HG03060 (cell line): ENCODE data around the gene RER1.

Source experiments
- ATAC-seq: cut with Tn5 transposase; IDR thresholded peaks from one replicate; pipeline ENCODE4 v1.9.1; 2021; ENCODE audit warnings: low read depth, moderate number of reproducible peaks; ENCODE audit not compliant: unreplicated experiment

The RER1 gene

DNA sequence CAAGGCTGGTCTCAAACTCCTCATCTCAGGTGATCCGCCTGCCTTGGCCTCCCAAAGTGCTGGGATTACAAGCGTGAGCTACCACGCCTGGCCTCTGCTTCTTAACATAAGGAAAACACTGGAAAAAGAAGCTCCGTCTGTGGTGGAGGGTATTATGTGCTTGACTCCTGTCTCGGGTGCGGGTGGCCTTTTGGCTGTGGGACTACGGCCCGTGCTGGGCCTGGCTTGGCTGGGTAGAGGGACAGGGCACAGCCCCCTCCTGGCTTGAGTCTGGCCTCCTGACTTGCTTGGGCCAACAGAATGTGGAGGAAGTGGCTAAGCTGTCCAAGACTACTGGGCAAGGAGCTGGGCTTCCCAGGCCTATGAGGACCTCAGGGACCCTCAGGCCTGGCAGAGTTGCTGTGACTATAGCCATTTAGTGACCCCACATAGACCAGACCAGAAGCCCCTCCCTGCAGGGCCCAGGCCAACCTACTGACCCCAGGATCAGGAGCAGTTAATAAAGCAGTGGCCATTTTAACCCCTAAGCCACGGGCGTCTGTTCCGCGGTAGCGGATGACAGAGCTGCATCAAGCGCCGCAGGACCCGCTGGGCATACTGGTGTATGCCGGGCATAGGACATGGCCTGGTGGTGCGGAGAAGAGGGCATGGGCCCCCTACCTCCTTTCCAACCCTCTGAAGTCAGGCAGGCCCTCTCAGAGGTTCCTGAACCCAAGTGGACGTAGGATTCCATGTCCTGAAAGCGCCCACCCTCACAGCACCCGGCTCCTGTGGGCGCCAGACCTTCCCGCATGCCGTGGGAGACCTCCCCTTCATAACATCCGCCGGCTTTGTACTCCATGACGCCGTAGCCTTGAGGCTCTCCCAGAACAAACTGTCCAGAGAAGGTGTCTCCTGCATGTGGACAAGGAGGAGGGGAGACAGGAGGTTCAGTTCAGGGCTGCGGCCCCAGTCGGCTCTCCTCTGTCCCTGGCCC is 4.7 kb upstream of the RER1 start:
- no peak for ATAC-seq

DNA sequence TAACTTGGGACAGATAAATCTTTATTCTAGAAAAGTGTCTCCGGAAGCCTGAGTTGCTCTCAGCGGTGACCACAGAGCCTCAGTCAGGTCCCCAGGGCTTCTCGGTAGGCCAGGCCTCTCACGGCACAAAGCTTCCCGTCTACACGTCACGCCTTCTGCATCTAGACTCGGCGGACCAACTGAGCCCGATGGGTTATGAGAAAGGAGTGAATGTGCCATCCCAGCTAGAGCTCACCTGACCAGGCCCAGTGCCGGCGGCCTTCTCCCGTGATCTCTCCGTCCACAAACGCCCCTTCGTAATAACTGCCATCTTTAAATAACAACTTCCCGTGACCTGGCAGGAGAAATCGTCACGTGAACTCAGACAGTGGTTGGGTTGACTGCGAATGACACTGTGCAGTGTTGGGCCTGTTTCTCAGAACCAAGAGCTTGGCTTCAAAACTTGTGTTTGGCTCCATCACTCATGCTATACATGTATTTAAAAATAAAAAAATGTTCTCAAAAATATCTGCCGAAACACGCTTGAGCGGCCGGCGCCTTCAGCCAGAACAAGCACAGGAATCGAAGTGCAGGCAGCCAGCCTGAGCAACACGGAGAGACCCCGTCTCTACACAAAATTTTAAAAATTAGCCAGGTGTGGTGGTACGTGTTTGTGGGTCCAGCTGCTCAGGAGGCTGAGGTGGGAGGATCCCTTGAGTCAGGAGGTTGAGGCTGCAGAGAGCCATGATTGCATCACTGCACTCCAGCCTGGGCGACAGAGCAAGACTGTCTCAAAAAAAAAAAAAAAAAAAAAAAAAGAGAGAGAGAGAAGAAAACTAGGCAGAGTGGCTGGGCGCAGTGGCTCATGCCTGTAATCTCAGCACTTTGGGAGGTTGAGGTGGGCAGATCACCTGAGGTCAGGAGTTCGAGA is 3.4 kb upstream of the RER1 start:
- no peak for ATAC-seq

DNA sequence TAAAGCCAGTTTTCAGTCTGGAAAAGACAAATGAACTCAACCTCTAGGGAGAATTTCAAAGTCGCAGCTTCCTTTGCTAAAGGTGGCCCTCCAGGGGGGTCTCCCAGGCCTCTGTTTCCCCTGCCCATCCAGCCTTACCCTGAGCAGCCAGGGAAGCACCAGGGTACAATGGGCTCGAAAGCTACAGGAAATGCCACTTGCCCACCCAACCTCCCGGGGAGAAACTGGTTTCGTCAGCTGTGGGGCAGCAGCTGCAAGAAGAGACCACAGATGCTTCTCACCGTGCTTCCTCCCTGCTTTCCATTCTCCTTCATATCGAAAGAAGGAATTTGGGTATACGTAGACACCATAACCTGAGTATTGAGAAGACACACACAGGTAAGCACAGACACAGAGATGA is 2.0 kb upstream of the RER1 start:
- no peak for ATAC-seq

DNA sequence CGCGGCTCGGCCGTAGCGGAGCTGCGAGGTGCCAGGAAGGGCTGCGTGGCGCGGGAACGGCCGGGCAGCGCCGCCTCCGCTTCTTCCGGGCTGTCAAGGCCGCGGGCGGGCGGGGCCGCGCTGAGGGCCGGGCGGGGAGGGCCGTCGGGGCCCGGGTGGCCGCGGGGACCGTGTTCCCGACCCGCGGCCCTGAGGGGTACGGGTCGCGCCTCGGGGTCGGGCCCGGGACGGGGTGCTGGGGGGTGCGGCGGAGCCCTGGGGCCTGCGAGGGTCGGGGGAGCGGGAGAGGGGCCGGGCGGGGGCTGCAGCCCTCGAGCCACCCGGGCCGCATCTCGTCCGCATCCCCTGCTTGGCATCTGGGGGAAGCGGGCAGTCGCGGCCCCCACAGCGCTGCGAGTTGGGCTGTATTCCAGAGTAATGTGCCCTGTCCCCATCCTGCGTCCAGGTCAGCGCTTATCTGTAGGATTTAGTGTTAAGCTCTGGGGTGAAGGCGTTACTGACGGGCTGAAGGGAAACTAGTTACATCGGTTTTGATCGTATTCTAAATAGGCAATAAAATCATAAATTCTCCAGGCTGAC is 379 bp downstream of the RER1 start:
- no peak for ATAC-seq

DNA sequence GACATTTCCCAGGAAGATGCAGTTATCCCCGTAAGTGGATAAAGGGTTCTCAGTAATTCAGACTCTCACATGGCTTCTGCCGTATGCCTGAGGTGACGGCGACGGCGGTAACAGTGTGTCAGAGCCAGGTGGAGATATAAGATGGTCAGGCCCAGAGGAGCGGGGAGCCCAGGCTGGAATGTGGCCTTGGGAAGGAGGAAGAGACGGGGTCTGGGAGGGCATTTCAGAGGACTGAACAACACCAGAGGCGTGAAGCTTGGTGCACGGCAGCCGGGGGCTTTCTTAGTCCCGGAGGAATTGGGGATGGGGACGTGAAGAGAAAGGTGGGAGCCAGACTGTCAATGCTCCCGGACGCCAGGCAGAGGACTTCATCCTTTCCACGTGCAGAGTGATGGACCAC is 1.0 kb downstream of the RER1 start:
- ATAC-seq, result no peak

DNA sequence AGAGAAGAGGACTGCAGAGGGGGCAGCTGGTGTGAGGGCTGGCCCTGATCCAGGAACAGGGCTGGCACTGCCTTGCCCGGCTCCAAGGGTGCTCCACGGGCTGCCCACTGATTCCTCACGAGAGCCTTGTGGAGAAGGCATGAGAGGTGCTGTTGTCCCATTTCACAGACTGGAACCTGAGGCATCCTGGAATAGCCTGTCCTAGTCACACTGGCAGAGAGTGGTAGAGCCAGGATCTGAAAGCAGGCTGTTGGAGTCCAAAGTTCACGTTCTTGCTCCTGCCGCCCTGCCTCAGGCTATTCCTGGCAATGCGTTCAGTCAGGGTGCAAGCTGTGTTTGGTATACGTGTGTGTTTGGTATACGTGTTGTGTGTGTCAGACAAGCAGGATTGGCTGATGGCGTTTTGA is 1.8 kb downstream of the RER1 start:
- ATAC-seq, result no peak

DNA sequence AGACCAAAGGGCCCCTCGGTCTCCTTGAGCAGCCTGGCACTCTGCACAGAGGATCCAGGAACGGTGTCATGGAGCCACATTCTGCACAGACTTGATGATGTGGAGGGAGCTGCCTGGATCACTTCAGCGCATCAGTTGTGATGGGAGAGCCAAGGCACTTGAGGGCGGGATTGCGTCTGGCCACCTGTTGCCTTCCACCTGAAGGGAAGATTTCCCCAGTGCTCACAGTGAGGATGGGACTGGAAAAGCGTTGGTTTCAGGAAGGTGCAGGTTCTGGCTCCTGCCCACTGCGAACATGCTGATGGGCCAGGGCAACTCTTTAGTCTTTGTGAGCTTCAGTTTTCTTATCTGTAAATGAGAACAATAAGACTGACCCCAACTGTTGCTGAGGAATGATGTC is 2.6 kb downstream of the RER1 start:
- no peak for ATAC-seq

DNA sequence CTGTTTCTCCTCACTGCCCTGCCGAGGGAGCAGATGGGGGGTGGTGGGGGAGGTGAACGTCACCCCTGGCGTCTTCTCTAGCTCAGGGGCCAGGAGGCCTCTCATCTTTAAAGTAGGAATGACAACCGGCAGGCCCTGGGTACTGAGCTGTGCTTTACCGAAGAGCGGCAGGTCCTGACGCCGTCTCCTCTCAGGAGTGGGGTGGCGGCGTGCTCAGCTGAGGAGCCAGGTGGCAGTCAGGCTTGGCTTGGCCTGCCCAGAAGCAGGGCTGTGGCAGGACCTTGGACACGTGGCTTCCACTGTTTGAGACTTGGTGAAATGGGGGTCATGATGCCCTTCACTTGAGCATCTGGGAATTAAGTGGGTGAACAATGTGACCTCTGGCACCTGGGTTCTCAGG is 3.1 kb downstream of the RER1 start:
- no peak for ATAC-seq

DNA sequence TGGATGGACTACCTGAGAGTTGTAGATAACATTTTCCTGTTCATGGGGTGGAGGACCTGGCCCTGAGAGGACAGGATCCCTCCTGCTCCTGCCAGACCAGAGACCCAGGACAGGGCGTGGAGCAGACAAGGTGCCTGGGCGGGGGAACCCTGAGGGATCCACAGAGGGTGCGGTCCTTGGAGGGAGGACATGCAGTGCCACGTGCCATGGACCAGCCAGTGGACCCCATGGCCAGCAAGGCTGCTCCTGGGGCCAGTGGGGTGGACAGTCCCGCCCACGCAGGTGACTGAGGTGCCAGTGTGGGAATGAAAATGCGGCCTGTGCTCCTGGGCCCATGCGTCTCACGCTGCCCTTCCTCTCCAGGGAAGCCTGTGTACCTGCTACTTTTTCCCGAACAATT is 3.6 kb downstream of the RER1 start:
- ATAC-seq, result no peak

DNA sequence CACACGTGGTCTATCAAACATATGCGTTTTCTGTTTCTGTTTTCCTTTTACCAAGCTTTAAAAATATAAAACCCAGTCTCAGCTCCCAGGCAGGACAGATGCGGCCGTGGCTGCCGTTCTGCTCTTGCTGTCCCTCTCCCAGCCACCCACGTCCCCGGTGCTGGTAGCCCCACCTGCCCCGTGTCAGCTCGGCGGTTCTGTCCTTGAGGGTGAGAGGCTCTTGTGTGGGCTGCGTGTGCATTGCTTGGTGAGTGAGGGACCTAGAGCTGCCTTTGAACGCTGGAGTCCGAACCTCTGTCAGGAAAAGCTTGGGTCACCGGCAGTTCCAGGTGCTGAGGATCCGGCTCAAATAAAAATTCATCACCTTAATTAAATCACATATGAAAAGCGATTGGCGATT is 4.4 kb downstream of the RER1 start:
- no peak for ATAC-seq

DNA sequence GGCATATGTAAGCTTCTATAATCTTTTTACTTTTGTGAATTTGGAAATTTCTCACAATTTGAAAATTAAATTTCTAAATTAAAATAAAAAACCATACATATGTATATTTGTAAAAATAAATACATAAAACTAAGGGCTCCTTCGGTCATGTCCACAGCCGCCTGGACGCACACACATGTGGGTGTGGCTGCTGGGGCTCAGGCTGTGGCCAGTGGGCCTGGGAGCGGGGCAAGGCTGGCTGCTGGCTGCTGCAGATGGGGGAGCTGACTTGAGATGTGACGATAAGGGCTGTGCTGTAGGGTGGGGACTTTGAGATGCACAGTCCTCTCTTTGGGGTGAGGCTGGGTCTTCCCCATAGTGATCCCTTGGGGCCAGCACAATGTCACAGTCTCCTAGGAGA is 4.8 kb downstream of the RER1 start:
- no peak for ATAC-seq

DNA sequence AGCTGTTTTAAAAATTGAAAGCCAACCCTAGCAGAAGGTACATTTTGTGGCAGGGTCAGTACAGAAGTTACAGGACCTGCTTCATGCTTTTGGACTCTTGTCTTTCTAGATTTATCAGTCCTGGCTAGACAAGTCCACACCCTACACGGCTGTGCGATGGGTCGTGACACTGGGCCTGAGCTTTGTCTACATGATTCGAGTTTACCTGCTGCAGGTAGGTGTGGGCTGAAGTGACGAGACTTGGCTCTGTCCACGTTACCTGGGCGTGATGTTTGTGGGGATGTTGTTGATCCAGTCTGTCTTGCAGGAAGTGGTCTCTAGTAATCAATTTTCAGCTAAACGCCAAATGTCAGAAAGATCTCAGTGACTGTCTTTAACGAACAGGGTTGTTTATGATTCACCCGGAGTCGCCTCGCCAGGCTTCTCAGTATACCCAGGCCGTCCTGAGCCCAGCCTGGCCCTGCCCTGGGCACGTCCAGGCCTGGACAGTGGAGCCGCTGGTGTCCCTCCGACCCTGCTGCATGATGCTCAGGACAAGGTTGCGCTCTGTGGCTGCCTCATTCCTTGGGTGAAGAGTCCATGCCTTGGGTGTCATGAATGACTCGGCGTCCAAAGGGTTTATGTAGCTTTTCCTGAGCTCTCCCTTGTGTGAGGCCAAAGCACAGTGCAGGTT is 5.5 kb downstream of the RER1 start:
- ATAC-seq, result no peak

DNA sequence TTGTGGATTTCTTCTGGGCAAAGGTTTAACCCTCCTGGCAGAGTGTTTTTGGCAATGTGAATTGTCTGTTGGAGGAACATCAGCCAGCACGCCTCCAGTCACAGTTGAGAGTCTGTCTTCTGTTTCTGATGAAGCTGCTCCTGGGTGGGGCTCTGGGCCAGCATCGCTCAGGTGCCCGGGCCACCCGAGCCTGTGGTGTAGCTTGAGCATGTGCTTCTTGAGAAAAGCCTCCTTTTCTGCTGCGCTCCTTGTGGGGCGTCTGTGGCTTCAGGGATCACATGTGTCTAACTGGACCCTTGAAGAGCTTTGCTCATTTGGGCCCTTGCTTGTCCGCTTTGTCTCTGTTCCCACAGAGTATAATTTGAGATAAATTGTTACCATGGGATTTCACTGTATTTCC is 7.2 kb downstream of the RER1 start:
- no peak for ATAC-seq

DNA sequence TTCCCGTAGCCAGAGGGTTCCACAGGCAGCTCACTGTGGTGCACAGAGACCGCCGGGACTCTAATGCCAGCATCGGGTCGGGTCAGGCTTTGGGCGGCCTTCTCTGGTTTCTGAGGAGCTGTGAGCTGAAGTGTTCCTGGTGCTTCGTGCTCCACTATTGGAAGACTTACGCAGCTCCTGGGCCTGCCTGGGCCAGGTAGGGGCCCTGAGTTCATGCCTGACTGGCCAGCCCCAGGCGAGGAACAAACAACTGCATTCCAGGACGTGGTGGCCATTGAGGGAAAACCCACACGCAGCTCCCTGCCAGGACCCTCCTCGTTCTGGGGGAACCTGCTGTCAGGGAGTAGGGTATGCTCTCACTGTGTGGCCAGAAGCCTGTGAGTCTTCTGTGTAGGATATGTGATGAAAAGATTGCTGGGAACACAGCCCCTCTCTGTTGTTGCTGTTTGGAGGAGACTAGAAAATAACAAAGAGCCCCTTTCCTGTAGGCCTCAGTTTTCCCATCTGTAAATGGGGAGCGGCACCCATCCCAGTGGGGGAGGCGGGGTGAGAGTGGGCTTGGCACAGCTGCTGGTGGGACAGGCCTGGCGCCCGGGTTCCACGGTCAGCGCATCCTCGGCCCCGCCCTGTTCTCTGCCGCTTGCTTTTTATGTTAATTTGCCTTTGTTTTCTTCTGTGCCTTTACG is 8.4 kb downstream of the RER1 start:
- ATAC-seq, result no peak

DNA sequence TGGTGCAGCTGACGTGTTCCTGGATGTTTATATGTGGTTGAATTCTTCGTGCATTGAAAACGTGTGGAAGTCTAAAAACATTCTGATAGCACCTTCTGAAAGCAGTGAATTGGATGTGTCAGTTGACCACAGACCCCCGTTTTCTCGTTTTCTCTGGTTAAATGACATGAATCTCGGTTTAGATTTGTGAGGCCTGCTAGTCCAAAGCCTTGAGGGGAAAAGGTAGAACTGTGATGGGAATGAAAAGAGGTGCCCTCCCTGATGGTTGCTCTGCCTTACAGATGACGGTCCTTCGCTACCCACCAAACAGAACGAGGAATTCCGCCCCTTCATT is 8.9 kb downstream of the RER1 start:
- no peak for ATAC-seq

DNA sequence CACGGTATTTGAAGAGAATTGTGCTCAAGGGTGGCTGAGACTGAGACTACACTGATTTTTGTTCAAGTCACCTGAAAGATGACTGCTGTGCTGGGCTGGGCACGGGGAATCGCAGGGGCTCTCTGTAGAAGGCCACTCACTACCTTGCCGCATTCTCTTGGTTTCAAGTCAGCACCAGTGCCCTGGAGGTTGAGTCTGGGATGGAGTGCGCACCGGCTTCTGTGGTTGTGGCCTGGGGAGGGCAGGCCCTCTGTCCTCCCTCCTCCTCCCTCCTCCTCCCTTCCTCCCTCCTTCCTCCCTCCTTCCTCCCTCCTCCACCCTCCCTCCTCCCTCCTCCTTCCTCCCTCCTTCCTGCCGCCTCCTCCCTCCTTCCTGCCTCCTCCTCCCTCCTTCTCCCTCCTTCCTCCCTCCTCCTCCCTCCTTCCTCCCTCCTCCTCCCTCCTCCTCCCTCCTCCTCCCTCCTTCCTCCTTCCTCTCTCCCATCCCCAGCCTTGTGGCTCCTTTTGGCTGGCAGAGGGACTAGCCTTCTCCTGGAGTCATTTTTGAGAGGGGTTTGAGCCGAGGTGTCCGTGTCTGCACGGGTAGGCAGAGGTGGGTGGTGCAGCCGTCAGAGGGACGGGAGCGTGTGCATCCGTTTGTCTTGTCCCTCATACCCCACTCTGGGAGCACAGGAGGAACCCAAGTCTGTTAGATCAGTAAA is 9.5 kb downstream of the RER1 start:
- no peak for ATAC-seq

DNA sequence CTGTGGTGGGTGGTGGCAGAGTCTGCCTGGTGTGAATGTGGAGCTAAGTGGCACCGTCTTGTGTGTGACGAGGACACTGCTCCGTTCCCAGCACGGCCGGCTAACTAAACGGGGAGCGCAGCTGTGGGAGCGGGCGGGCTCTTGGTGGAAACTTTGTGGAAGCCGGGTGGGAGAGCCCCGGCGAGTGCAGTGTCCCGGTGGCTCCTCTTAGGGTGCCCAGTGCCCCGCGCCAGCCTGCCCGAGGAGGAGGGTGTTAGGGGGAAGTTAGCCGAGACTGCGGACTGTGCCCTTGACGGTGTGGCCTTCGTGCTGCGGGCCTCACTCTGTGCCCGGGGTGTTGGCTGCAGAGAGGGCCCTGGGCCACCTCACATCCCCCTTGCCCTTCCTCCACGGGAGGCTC is 10.8 kb downstream of the RER1 start:
- no peak for ATAC-seq

DNA sequence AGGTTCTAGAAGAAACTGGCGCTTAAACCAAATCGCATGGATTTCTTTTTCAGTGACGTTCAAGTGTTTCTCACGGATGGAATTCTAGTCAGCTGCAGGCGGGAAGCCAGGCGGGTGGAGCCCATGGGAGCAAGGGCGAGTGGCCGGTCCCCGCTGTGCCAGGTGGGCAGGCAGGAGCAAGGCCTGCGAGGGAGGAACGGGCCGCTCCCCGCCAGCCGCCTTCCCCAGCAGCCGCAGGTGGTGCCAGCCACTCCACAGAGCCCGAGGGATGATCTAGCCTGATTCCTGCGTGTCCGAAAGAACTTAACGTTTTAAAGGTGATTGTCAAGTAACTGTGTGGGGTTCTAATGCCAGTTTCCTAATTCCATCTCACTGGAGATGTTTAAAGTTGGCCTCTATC is 11.6 kb downstream of the RER1 start:
- no peak for ATAC-seq

DNA sequence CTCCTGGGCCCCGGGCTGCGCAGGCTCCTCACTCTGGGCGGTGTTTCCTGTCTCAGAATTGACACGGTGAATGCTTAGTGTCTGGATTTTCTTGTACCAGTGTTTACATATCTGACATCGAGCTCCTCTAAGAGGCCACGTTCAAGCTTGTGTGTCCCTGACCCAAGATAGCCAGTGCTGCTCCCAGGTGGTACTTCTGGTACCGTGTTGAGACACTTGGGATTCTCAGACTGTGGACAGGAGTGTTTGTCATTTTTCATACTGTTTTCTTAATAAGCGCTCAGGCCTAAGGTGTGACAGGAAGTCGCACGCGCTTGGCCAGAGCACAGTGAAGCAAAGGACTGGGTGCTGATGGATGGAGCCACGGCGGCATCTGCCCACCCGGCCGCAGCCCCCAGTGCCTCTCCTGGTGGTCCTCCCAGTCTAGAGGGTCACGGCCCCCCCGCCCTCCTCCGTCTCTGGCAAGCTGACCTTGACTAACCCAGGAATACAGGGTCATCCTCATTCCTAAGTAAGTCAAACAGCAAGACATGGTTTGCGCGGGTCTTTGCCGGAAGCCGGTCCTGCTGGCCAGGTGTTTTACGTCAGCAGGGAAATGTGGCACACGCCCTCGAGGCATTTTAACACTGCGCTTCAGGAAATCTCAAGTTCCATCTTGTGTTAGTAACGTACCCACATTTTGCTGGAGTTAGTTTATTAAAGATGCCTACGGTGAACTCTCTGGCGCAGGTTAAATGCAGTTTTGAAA is 12.7 kb downstream of the RER1 start:
- ATAC-seq, result no peak
